SK-N-SH treated with all-trans-retinoic acid at 6 μM for 48 hours (cell line): ENCODE measurements around the gene SLAMF6.

Experiments used
- ATAC-seq: fragments of 200-7000 bp; cut with Tn5 transposase; 3 replicates; pipeline ENCODE4 v1.9.1; 2020; ENCODE audit warnings: mild to moderate bottlenecking, moderate library complexity
- ARNTL ChIP-seq: fragments of 450-650 bp; formaldehyde crosslinking; IDR thresholded peaks from 2 replicates; pipeline ENCODE4 v1.5.0; 2020; ENCODE audit warnings: low read depth, mild to moderate bottlenecking, moderate library complexity, borderline replicate concordance
- CSRNP3 ChIP-seq: fragments of 250-450 bp; sonication (Bioruptor Pico); IDR thresholded peaks from 2 replicates; pipeline ENCODE4 v1.5.1; 2021; ENCODE audit warnings: mild to moderate bottlenecking, moderate library complexity
- ISL1 ChIP-seq: fragments of 250-450 bp; sonication (Bioruptor Pico); IDR thresholded peaks from 2 replicates; pipeline ENCODE4 v2.1.2; 2022; ENCODE audit warnings: mild to moderate bottlenecking, moderate library complexity
- POU6F1 ChIP-seq: fragments of 250-450 bp; sonication (Bioruptor Pico); IDR thresholded peaks from 2 replicates; pipeline ENCODE4 v1.8.0; 2021; ENCODE audit warnings: low read depth, mild to moderate bottlenecking, moderate library complexity, borderline replicate concordance
- PPARA ChIP-seq: fragments of 250-450 bp; sonication (Bioruptor Pico); IDR thresholded peaks from 2 replicates; pipeline ENCODE4 v1.5.0; 2020; ENCODE audit warnings: mild to moderate bottlenecking, borderline replicate concordance
- RARB ChIP-seq: fragments of 250-450 bp; sonication (Bioruptor Pico); IDR thresholded peaks from 2 replicates; pipeline ENCODE4 v1.8.0; 2021; ENCODE audit warnings: mild to moderate bottlenecking, moderate library complexity
- SNAI2 ChIP-seq: fragments of 250-450 bp; sonication (Bioruptor Pico); IDR thresholded peaks from 2 replicates; pipeline ENCODE4 v1.5.0; 2020; ENCODE audit warnings: mild to moderate bottlenecking, moderate library complexity
- TCF4 ChIP-seq: fragments of 250-450 bp; sonication (Bioruptor Pico); IDR thresholded peaks from 2 replicates; pipeline ENCODE4 v1.8.0; 2021; ENCODE audit warnings: mild to moderate bottlenecking, moderate library complexity, borderline replicate concordance
- TOX ChIP-seq: fragments of 250-450 bp; sonication (Bioruptor Pico); IDR thresholded peaks from 2 replicates; pipeline ENCODE4 v1.8.0; 2021; ENCODE audit warnings: mild to moderate bottlenecking, moderate library complexity, borderline replicate concordance
- ZC3H10 ChIP-seq: fragments of 250-450 bp; sonication (Bioruptor Pico); IDR thresholded peaks from 2 replicates; pipeline ENCODE4 v1.5.1; 2021; ENCODE audit warnings: mild to moderate bottlenecking, moderate library complexity
- ZFP30 ChIP-seq: fragments of 450-650 bp; formaldehyde crosslinking; IDR thresholded peaks from 2 replicates; pipeline ENCODE4 v1.5.0; 2022; ENCODE audit warnings: mild to moderate bottlenecking, moderate library complexity
- ZNF565 ChIP-seq: fragments of 450-650 bp; formaldehyde crosslinking; conservative IDR thresholded peaks from 2 replicates; pipeline ENCODE4 v1.5.0; 2020; ENCODE audit warnings: low read depth, mild to moderate bottlenecking, moderate library complexity
- ZNF70 ChIP-seq: fragments of 450-650 bp; formaldehyde crosslinking; IDR thresholded peaks from 2 replicates; pipeline ENCODE4 v1.5.0; 2020; ENCODE audit warnings: mild to moderate bottlenecking, moderate library complexity
- ZNF8 ChIP-seq: fragments of 450-650 bp; formaldehyde crosslinking; IDR thresholded peaks from 2 replicates; pipeline ENCODE4 v1.5.0; 2020; ENCODE audit warnings: mild to moderate bottlenecking, moderate library complexity
- TF ChIP-seq, protein P1 (sequence below): fragments of 250-450 bp; sonication (Bioruptor Pico); IDR thresholded peaks from 2 replicates; pipeline ENCODE4 v1.5.0; 2020; ENCODE audit warnings: mild to moderate bottlenecking, moderate library complexity
- TF ChIP-seq, protein P2 (sequence below): fragments of 250-450 bp; sonication (Bioruptor Pico); IDR thresholded peaks from 2 replicates; pipeline ENCODE4 v1.8.0; 2020; ENCODE audit warnings: mild to moderate bottlenecking, moderate library complexity, borderline replicate concordance

Gene SLAMF6

GRCh38 chr1:160489513-160490261 lies 33.4 kb downstream of the SLAMF6 start:
- TF ChIP-seq SNAI2 (CRISPR knock-in tag) (no peak), PPARA (CRISPR knock-in tag) (no peak), ARNTL (CRISPR knock-in tag) (no peak), TOX (CRISPR knock-in tag) (no peak), ZC3H10 (CRISPR knock-in tag) (no peak), RARB (CRISPR knock-in tag) (no peak), CSRNP3 (CRISPR knock-in tag) (no peak), ZFP30 (CRISPR knock-in tag) (no peak)
- TF ChIP-seq, protein P1, sequence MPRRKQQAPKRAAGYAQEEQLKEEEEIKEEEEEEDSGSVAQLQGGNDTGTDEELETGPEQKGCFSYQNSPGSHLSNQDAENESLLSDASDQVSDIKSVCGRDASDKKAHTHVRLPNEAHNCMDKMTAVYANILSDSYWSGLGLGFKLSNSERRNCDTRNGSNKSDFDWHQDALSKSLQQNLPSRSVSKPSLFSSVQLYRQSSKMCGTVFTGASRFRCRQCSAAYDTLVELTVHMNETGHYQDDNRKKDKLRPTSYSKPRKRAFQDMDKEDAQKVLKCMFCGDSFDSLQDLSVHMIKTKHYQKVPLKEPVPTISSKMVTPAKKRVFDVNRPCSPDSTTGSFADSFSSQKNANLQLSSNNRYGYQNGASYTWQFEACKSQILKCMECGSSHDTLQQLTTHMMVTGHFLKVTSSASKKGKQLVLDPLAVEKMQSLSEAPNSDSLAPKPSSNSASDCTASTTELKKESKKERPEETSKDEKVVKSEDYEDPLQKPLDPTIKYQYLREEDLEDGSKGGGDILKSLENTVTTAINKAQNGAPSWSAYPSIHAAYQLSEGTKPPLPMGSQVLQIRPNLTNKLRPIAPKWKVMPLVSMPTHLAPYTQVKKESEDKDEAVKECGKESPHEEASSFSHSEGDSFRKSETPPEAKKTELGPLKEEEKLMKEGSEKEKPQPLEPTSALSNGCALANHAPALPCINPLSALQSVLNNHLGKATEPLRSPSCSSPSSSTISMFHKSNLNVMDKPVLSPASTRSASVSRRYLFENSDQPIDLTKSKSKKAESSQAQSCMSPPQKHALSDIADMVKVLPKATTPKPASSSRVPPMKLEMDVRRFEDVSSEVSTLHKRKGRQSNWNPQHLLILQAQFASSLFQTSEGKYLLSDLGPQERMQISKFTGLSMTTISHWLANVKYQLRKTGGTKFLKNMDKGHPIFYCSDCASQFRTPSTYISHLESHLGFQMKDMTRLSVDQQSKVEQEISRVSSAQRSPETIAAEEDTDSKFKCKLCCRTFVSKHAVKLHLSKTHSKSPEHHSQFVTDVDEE, result no peak
- TF ChIP-seq, all 23 proteins: peak for 0
- no peak for ATAC-seq

DNA sequence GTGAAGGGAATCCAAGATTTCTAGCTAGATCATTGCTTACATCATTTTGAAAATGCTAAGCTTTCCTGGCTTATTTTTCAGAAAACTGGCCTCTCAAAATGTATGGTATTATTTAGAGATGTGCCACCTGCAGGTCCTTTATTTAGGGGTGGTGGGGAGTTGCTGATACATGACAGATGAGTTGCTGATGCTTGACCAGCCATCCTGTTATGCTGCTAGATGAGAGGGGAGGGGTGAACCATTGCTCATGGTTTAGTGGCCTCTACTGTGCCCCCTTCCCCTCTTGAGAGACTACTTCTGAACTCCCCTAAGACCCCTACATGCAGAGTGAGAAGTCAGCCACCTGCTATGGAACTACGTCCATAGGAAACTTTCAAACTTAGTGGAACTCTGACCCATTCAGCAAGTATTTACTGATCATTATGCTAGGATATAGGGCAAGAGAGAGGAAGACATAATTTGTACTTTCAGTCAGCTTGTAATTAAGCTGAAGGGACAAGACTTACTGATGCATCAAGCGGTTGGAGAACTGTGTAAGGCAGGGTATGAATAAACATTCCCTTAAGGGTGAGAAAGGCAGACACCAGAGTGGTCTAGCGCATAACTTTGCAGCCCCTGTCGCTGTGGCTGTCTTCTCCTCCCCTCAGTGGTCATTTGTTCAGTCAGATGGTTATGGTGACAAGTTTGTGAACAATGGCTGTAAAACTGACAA lies 34.6 kb downstream of the SLAMF6 start:
- TF ChIP-seq ZFP30 (CRISPR knock-in tag) (no peak), TCF4 (no peak), ZNF8 (CRISPR knock-in tag) (no peak), CSRNP3 (CRISPR knock-in tag) (no peak), ISL1 (no peak), ZNF70 (CRISPR knock-in tag) (no peak), ZC3H10 (CRISPR knock-in tag) (no peak), SNAI2 (CRISPR knock-in tag) (no peak), POU6F1 (CRISPR knock-in tag) (no peak), ZNF565 (CRISPR knock-in tag) (no peak), PPARA (CRISPR knock-in tag) (no peak), RARB (CRISPR knock-in tag) (no peak)
- TF ChIP-seq, protein P2, sequence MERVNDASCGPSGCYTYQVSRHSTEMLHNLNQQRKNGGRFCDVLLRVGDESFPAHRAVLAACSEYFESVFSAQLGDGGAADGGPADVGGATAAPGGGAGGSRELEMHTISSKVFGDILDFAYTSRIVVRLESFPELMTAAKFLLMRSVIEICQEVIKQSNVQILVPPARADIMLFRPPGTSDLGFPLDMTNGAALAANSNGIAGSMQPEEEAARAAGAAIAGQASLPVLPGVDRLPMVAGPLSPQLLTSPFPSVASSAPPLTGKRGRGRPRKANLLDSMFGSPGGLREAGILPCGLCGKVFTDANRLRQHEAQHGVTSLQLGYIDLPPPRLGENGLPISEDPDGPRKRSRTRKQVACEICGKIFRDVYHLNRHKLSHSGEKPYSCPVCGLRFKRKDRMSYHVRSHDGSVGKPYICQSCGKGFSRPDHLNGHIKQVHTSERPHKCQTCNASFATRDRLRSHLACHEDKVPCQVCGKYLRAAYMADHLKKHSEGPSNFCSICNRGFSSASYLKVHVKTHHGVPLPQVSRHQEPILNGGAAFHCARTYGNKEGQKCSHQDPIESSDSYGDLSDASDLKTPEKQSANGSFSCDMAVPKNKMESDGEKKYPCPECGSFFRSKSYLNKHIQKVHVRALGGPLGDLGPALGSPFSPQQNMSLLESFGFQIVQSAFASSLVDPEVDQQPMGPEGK (CRISPR knock-in tag), result no peak
- TF ChIP-seq, protein P1, result no peak
- ATAC-seq, result no peak
